Activated CD8-positive, alpha-beta memory T cell treated with anti-CD3 and anti-CD28 coated beads for 1 hour (primary cell): Measurements from ENCODE around the gene VWC2.
"Not testable (repeated sequence)": the region's sequence is repeated elsewhere in the genome, so short reads cannot be mapped to it uniquely, and the experiment has no call there.

Source experiments
- DNase-seq, 2 donors: peaks; one replicate each; pipeline ENCODE4 v3.0.0-alpha.2; 2020; ENCODE audit warnings: low read depth in 1 of 2; ENCODE audit errors: extremely low read depth in 1 of 2

The VWC2 gene

GRCh38 chr7:49848211-49848841 lies 74.9 kb downstream of the VWC2 start:
- DNase-seq = no peak

GRCh38 chr7:49850921-49851613 lies 77.6 kb downstream of the VWC2 start:
- DNase-seq = no peak

- DNase-seq = not testable (repeated sequence)
These were observed 78.1 kb downstream of the VWC2 start for GRCh38 chr7:49851614-49851934.

- DNase-seq = no peak
These were observed 79.4 kb downstream of the VWC2 start for GRCh38 chr7:49852619-49853462.

GRCh38 chr7:49855281-49855980 lies 82.0 kb downstream of the VWC2 start:
- no peak for DNase-seq

GRCh38 chr7:49860293-49860692 lies 86.9 kb downstream of the VWC2 start:
- DNase-seq = no peak

- DNase-seq = no peak
These were observed 92.8 kb downstream of the VWC2 start for GRCh38 chr7:49866076-49866735.

GRCh38 chr7:49866910-49867309 lies 93.5 kb downstream of the VWC2 start:
- no peak for DNase-seq

GRCh38 chr7:49873420-49873819 lies 100.0 kb downstream of the VWC2 start:
- no peak for DNase-seq

GRCh38 chr7:49875336-49875735 lies 101.9 kb downstream of the VWC2 start:
- no peak for DNase-seq

- no peak for DNase-seq
These were observed 102.8 kb downstream of the VWC2 start for GRCh38 chr7:49876202-49876601.

- no peak for DNase-seq
These were observed 104.7 kb downstream of the VWC2 start for GRCh38 chr7:49878089-49878488.

- no peak for DNase-seq
These were observed 105.2 kb downstream of the VWC2 start for GRCh38 chr7:49878627-49879026.

GRCh38 chr7:49883933-49884332 lies 110.5 kb downstream of the VWC2 start:
- DNase-seq = no peak

GRCh38 chr7:49885593-49886285 lies 112.3 kb downstream of the VWC2 start:
- DNase-seq = no peak

GRCh38 chr7:49892481-49892880 lies 119.0 kb downstream of the VWC2 start:
- DNase-seq = no peak

GRCh38 chr7:49893131-49893530 lies 119.7 kb downstream of the VWC2 start:
- no peak for DNase-seq

- no peak for DNase-seq
These were observed 121.1 kb downstream of the VWC2 start for GRCh38 chr7:49894543-49894942.

- DNase-seq = no peak
These were observed 138.5 kb downstream of the VWC2 start for GRCh38 chr7:49911909-49912308.

- DNase-seq = no peak
These were observed 153.3 kb downstream of the VWC2 start for GRCh38 chr7:49926720-49927119.
